Trophoblast cell (in vitro differentiated cells and primary cell): ENCODE measurements around the gene TMEM132E.

ENCODE experiments used
- DNase-seq, 2 donors: peaks; one replicate each; pipeline ENCODE4 v3.0.0-alpha.2; 2016
- H2AFZ ChIP-seq: 2 replicates; pipeline ENCODE4 v1.6.1; 2013; ENCODE audit warnings: low read length, moderate library complexity, mild to moderate bottlenecking; ENCODE audit not compliant: insufficient read depth, poor library complexity
- H2AK5ac ChIP-seq: 2 replicates; pipeline ENCODE4 v1.6.1; 2013; ENCODE audit warnings: mild to moderate bottlenecking, low read length
- H2BK120ac ChIP-seq: 2 replicates; pipeline ENCODE4 v1.6.1; 2013; ENCODE audit warnings: low read length, mild to moderate bottlenecking, moderate library complexity; ENCODE audit not compliant: insufficient read depth, poor library complexity
- H2BK12ac ChIP-seq: 2 replicates; pipeline ENCODE4 v1.6.1; 2013; ENCODE audit warnings: mild to moderate bottlenecking, low read length, moderate library complexity
- H2BK5ac ChIP-seq: 2 replicates; pipeline ENCODE4 v1.6.1; 2013; ENCODE audit warnings: low read length, low read depth, moderate library complexity, mild to moderate bottlenecking; ENCODE audit not compliant: poor library complexity
- H3K14ac ChIP-seq: 2 replicates; pipeline ENCODE4 v1.6.1; 2013; ENCODE audit warnings: mild to moderate bottlenecking, low read length
- H3K18ac ChIP-seq: 2 replicates; pipeline ENCODE4 v1.6.1; 2013; ENCODE audit warnings: mild to moderate bottlenecking, low read length
- H3K23ac ChIP-seq: 2 replicates; pipeline ENCODE4 v1.6.1; 2013; ENCODE audit warnings: low read length
- H3K27ac ChIP-seq: 2 replicates; pipeline ENCODE4 v1.5.1; 2013; ENCODE audit warnings: low read depth, mild to moderate bottlenecking, inconsistent platforms, low read length, moderate library complexity
- H3K27me3 ChIP-seq: 2 replicates; pipeline ENCODE4 v1.6.1; 2013; ENCODE audit warnings: inconsistent platforms, mild to moderate bottlenecking, low read length, moderate library complexity; ENCODE audit not compliant: insufficient read depth
- H3K36me3 ChIP-seq, 2 experiments: 1 replicate in 1 of 2; 2 replicates in 1 of 2; pipeline ENCODE4 v1.6.1; 2013; ENCODE audit warnings: low read length in 2 of 2, mild to moderate bottlenecking in 2 of 2, moderate library complexity in 1 of 2; ENCODE audit not compliant: insufficient read depth in 2 of 2, control insufficient read depth in 1 of 2
- H3K4ac ChIP-seq: 2 replicates; pipeline ENCODE4 v1.6.1; 2013; ENCODE audit warnings: low read depth, mild to moderate bottlenecking, low read length, moderate library complexity
- H3K4me1 ChIP-seq, 2 experiments: 1 replicate in 1 of 2; 2 replicates in 1 of 2; pipeline ENCODE4 v1.6.1; 2013; ENCODE audit warnings: low read length in 2 of 2, mild to moderate bottlenecking in 2 of 2, moderate library complexity in 1 of 2; ENCODE audit not compliant: insufficient read depth in 2 of 2, control insufficient read depth in 1 of 2
- H3K4me2 ChIP-seq: 2 replicates; pipeline ENCODE4 v1.6.1; 2013; ENCODE audit warnings: inconsistent platforms, mild to moderate bottlenecking, low read length, moderate library complexity
- H3K4me3 ChIP-seq: 2 replicates; pipeline ENCODE4 v1.5.1; 2013; ENCODE audit warnings: mild to moderate bottlenecking, low read depth, low read length, inconsistent platforms
- H3K79me1 ChIP-seq: one replicate; pipeline ENCODE4 v1.6.1; 2013; ENCODE audit warnings: low read length
- H3K79me2 ChIP-seq: 2 replicates; pipeline ENCODE4 v1.6.1; 2013; ENCODE audit warnings: low read length, mild to moderate bottlenecking; ENCODE audit not compliant: control insufficient read depth, insufficient read depth, poor library complexity
- H3K9ac ChIP-seq: 2 replicates; pipeline ENCODE4 v1.6.1; 2013; ENCODE audit warnings: mild to moderate bottlenecking, low read length
- H3K9me3 ChIP-seq: 2 replicates; pipeline ENCODE4 v1.6.1; 2013; ENCODE audit warnings: low read depth, mild to moderate bottlenecking, control low read depth, inconsistent platforms, low read length; ENCODE audit not compliant: insufficient read depth
- H4K12ac ChIP-seq: 2 replicates; pipeline ENCODE4 v1.6.1; 2013; ENCODE audit warnings: low read depth, mild to moderate bottlenecking, low read length, moderate library complexity
- H4K8ac ChIP-seq: 2 replicates; pipeline ENCODE4 v1.6.1; 2013; ENCODE audit warnings: low read depth, mild to moderate bottlenecking, low read length, moderate library complexity
- H4K91ac ChIP-seq: one replicate; pipeline ENCODE4 v1.6.1; 2013; ENCODE audit warnings: low read depth, mild to moderate bottlenecking, low read length, moderate library complexity
- WGBS: extraction: QIAGEN DNeasy Blood & Tissue Kit; methylation state at CpG from one replicate; pipeline ENCODE4 v1.1.7; 2013; ENCODE audit warnings: missing lambda C conversion rate; ENCODE audit not compliant: insufficient read length, insufficient coverage; ENCODE audit errors: extremely low coverage; 5-methylcytosine and 5-hydroxymethylcytosine counted together

Gene TMEM132E

GRCh38 chr17:34572483-34572882 is 6.9 kb upstream of the TMEM132E start:
- no peaks in the 10 kb centered on the region for H3K79me1 ChIP-seq
- H3K4me3 ChIP-seq, result no peak overlapping the region
- no CpG with 5 or more reads among the region's 1 CpG for WGBS
- no peak overlapping the region for H3K23ac ChIP-seq
- H2BK12ac ChIP-seq, result no peak overlapping the region
- no peak overlapping the region for H3K18ac ChIP-seq
- no peak overlapping the region for H2BK120ac ChIP-seq
- peaks cover 0 to 1% of the 10 kb centered on the region in 2 experiments for H3K4me1 ChIP-seq
- no peak overlapping the region for H2AFZ ChIP-seq
- no peak overlapping the region for H4K91ac ChIP-seq
- no peak overlapping the region for H2AK5ac ChIP-seq
- H3K79me2 ChIP-seq, result no peaks in the 10 kb centered on the region
- no peak for DNase-seq
- no peak overlapping the region for H3K14ac ChIP-seq
- no peak overlapping the region for H3K4ac ChIP-seq
- H3K36me3 ChIP-seq, result no peaks in the 10 kb centered on the region
- no peaks in the 10 kb centered on the region for H3K27me3 ChIP-seq
- peaks cover 3% of the 10 kb centered on the region for H3K9me3 ChIP-seq
- H3K4me2 ChIP-seq, result no peak overlapping the region
- no peak overlapping the region for H3K27ac ChIP-seq
- H4K8ac ChIP-seq, result no peak overlapping the region
- H3K9ac ChIP-seq, result no peak overlapping the region
- no peak overlapping the region for H4K12ac ChIP-seq
- H2BK5ac ChIP-seq, result no peak overlapping the region

GRCh38 chr17:34575182-34575581 is 4.2 kb upstream of the TMEM132E start:
- H3K79me1 ChIP-seq, result no peaks in the 10 kb centered on the region
- no peak overlapping the region for H3K23ac ChIP-seq
- no peak overlapping the region for H3K18ac ChIP-seq
- no peak overlapping the region for H3K27ac ChIP-seq
- H2BK120ac ChIP-seq, result no peak overlapping the region
- no peak overlapping the region for H3K9ac ChIP-seq
- H4K12ac ChIP-seq, result no peak overlapping the region
- H2BK12ac ChIP-seq, result no peak overlapping the region
- no peak overlapping the region for H2AFZ ChIP-seq
- H2AK5ac ChIP-seq, result no peak overlapping the region
- H4K8ac ChIP-seq, result no peak overlapping the region
- no peak overlapping the region for H3K4me2 ChIP-seq
- H3K27me3 ChIP-seq, result peaks cover 25% of the 10 kb centered on the region
- no peak overlapping the region for H3K14ac ChIP-seq
- peaks cover 3% of the 10 kb centered on the region for H3K9me3 ChIP-seq
- H3K36me3 ChIP-seq, result no peaks in the 10 kb centered on the region
- H2BK5ac ChIP-seq, result no peak overlapping the region
- no peak overlapping the region for H3K4ac ChIP-seq
- DNase-seq, result no peak
- no peak overlapping the region for H4K91ac ChIP-seq
- WGBS, result no CpG with 5 or more reads among the region's 5 CpGs
- H3K4me1 ChIP-seq, result peaks cover 7 to 11% of the 10 kb centered on the region in 2 experiments
- no peak overlapping the region for H3K4me3 ChIP-seq
- H3K79me2 ChIP-seq, result no peaks in the 10 kb centered on the region

DNA sequence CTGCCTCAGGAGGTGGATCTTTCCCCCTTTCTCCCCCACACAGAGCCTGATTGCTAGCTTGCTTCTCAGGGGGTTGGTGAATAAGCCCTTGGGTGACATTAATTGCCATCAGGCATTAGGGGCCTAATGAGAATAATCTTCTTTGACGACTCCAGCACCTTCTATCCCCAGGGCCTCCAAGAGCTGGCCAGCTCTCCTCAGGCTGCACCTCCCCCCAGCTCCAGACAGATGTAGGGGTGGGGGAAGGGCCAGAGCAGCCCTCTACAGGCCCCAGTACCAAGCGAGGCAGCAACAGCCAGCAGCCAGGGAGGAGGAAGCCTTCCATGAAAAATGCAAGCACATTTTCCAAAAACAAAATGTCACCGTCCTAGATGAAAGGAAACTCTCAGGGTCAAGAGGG is 1.4 kb upstream of the TMEM132E start:
- Histone ChIP-seq H2BK120ac (no peak overlapping the region), H3K18ac (no peak overlapping the region), H2BK12ac (no peak overlapping the region), H3K14ac (no peak overlapping the region), H3K23ac (no peak overlapping the region), H4K8ac (no peak overlapping the region), H2AFZ (no peak overlapping the region), H3K4ac (no peak overlapping the region), H3K9ac (no peak overlapping the region), H2AK5ac (no peak overlapping the region), H3K4me1 (peaks cover 14 to 28% of the 10 kb centered on the region in 2 experiments), H3K27me3 (peaks cover 49% of the 10 kb centered on the region), H2BK5ac (no peak overlapping the region), H3K4me2 (no peak overlapping the region), H3K9me3 (peaks cover 3% of the 10 kb centered on the region), H4K91ac (no peak overlapping the region), H3K27ac (no peak overlapping the region), H3K79me2 (no peaks in the 10 kb centered on the region), H3K36me3 (no peaks in the 10 kb centered on the region), H3K4me3 (no peak overlapping the region), H4K12ac (no peak overlapping the region), H3K79me1 (no peaks in the 10 kb centered on the region)
- WGBS, result no CpG with 5 or more reads among the region's 3 CpGs
- DNase-seq, result no peak

GRCh38 chr17:34578656-34579016 is 746 bp upstream of the TMEM132E start:
- Histone ChIP-seq H2AK5ac (no peak overlapping the region), H3K79me1 (no peaks in the 10 kb centered on the region), H3K18ac (no peak overlapping the region), H3K4ac (no peak overlapping the region), H3K4me1 (peaks cover 14 to 28% of the 10 kb centered on the region in 2 experiments), H3K4me3 (no peak overlapping the region), H3K27me3 (peaks cover 54% of the 10 kb centered on the region), H3K23ac (no peak overlapping the region), H3K36me3 (no peaks in the 10 kb centered on the region), H3K79me2 (no peaks in the 10 kb centered on the region), H2BK12ac (no peak overlapping the region), H2AFZ (no peak overlapping the region), H3K9me3 (peaks cover 3% of the 10 kb centered on the region), H3K9ac (no peak overlapping the region), H3K4me2 (peak overlapping the region; percentile 85), H4K91ac (no peak overlapping the region), H3K14ac (no peak overlapping the region), H4K8ac (no peak overlapping the region), H4K12ac (no peak overlapping the region), H3K27ac (no peak overlapping the region), H2BK120ac (no peak overlapping the region), H2BK5ac (no peak overlapping the region)
- no peak for DNase-seq
- no CpG with 5 or more reads among the region's 11 CpGs for WGBS
